Choroid plexus epithelial cell (primary cell): ENCODE results near the gene PROM2.

Experiments
- DNase-seq: peaks from one replicate; pipeline ENCODE4 v3.0.0-alpha.2; 2010; ENCODE audit warnings: low read depth
- H3K4me3 ChIP-seq: 2 replicates; pipeline ENCODE4 v1.5.1; 2011; ENCODE audit warnings: low read depth, mild to moderate bottlenecking, control low read depth, low read length, moderate library complexity
- CTCF ChIP-seq: conservative IDR thresholded peaks from 2 replicates; pipeline ENCODE4 v1.5.1; 2011; ENCODE audit warnings: low read depth, mild to moderate bottlenecking, control low read depth, inconsistent platforms, low read length, moderate library complexity

The PROM2 gene

DNA sequence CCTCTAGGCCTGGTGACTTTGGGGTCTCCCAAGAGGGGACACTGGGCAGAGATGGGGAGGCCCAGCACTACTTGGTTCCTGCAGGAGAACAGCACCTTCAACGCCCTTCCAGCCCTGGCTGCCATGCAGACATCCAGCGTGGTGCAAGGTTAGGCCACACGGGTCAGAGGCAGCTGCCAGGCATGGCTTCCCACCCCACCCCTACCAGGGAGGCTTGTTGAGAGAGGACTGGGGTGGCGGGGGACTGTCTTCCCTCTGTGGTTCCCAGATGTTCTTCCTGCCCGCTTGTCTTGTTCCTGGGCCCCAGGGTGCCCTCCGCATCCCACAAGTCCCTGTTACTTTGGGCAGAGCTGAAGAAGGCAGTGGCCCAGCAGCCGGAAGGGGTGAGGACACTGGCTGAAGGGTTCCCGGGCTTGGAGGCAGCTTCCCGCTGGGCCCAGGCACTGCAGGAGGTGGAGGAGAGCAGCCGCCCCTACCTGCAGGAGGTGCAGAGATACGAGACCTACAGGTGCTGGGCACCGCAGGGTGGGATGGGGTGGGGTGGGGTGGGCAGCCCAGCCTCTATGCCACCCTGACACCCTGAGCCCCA lies 4.5 kb downstream of the PROM2 start:
- DNase-seq = no peak
- no peak for TF ChIP-seq CTCF
- no peak overlapping the region for H3K4me3 ChIP-seq

DNA sequence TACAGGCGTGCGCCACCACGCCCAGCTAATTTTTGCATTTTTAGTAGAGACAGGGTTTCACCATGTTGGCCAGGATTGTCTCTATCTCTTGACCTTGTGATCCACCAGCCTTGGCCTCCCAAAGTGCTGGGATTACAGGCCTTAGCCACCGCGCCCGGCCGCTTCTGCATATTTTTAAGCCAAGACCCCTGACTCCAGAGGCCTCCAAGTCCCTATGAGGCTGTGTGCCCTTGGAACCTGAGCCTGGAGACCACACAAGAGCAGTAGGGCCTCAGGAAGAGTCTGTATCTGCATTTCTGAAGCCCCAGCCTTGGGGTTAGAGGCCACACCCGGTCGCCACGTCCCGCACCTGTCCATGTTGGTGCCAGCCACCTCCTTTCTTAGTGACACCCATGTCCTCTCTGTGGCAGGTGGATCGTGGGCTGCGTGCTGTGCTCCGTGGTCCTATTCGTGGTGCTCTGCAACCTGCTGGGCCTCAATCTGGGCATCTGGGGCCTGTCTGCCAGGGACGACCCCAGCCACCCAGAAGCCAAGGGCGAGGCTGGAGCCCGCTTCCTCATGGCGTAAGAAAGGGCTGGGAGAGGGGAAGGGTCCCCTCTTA lies 5.3 kb downstream of the PROM2 start:
- no peak for DNase-seq
- H3K4me3 ChIP-seq = no peak overlapping the region
- TF ChIP-seq CTCF = no peak

- no peak overlapping the region for H3K4me3 ChIP-seq
- no peak for TF ChIP-seq CTCF
- no peak for DNase-seq
These were observed 6.8 kb downstream of the PROM2 start for GRCh38 chr2:95281071-95281470.

DNA sequence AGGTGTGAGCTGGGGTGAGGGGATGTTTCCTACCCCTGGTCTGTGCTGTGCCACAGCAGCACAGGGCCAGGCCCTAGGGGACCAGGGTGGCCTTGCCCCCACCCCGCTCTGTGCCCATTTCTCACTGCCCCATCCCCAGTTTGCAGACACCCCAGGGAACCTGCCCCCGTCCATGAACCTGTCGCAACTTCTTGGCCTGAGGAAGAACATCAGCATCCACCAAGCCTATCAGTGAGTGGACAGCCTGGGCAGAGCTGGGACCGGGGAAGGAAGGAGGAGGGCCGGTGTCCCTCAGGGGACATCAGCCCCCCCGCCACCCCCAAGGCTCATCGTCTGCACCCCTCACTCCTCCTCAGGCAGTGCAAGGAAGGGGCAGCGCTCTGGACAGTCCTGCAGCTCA lies 7.5 kb downstream of the PROM2 start:
- DNase-seq = no peak
- TF ChIP-seq CTCF = no peak
- H3K4me3 ChIP-seq = no peak overlapping the region

DNA sequence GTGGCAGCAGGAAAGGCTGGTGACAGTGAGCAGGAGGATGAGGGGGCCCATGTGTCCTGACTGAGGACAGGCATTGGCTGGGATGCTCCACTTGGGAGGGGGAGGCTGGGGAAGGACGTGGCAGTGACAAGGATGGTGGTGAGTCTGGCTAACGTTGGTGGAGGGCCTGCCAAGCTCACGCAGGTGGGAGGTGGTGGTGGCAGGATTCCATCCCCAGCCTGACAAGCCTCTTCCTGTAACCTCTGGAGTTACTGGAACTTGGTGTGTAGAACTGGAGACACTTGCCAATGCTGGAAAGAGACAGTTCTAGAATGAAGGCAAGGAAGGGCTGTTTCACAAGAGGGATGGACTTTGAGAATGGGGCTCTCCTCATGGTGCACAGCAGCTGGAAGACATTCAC lies 8.2 kb downstream of the PROM2 start:
- DNase-seq = no peak
- TF ChIP-seq CTCF = no peak
- no peak overlapping the region for H3K4me3 ChIP-seq

GRCh38 chr2:95283562-95283961 lies 9.3 kb downstream of the PROM2 start:
- H3K4me3 ChIP-seq = no peak overlapping the region
- DNase-seq = no peak
- TF ChIP-seq CTCF = no peak

DNA sequence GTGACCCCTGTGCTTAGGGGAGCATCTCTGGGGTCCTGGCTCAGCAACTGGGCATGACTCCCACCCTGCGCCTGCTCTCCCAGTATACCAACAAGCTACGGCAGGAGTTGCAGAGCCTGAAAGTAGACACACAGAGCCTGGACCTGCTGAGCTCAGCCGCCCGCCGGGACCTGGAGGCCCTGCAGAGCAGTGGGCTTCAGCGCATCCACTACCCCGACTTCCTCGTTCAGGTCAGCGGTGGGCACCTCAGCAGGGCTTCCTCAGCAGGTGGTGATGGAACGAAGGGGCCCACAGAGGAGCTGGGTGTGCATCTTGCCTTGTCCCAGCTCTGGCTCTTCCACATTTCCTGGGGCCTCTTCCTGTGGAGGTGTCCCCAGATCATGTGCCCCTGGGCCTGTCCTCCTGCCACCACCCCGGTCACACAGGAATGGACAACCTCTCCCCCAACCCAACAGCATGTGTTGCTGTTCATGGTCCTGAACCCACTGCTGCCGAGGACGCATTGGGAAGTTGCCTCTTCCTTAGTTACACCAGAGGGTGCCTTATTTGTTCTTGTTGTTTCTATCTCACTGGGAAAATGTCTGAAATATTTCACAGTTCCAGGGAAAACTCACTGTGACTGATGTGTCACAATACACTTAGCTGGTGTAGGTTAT lies 10.8 kb downstream of the PROM2 start:
- no peak for TF ChIP-seq CTCF
- H3K4me3 ChIP-seq = no peak overlapping the region
- peak; percentile 2 for DNase-seq
